CD14-positive monocyte (primary cell): Measurements from ENCODE around the gene HSPB6. TPM values are rescaled to one million over a fixed set of nuclear protein-coding genes. Genes with fewer than 3 reads are reported as not detected.

ENCODE experiments used
- DNase-seq, 3 donors: peaks; one replicate each; pipeline ENCODE4 v3.0.0-alpha.2; 2011 to 2022
- H2AFZ ChIP-seq: 2 replicates; pipeline ENCODE4 v1.6.0; 2012; ENCODE audit warnings: mild to moderate bottlenecking, low read depth, low read length, inconsistent platforms; ENCODE audit not compliant: insufficient read depth, poor library complexity, severe bottlenecking
- H3K27ac ChIP-seq, 2 donors: 1 replicate in 1 of 2; 2 replicates in 1 of 2; pipeline ENCODE4 v1.5.1; 2012 to 2013; ENCODE audit warnings: low read length in 2 of 2, control low read depth in 1 of 2, inconsistent platforms in 1 of 2, low read depth in 1 of 2, mild to moderate bottlenecking in 1 of 2
- H3K27me3 ChIP-seq, 2 donors: one replicate each; pipeline versions ENCODE4 v1.6.0 to v1.6.1; 2011 to 2013; ENCODE audit warnings: low read length in 2 of 2; ENCODE audit not compliant: control insufficient read depth in 2 of 2, insufficient read depth in 2 of 2
- H3K36me3 ChIP-seq, 2 donors: replicated peaks in 1 of 2; 1 replicate in 1 of 2; 2 replicates in 1 of 2; pipeline versions ENCODE4 v1.5.1 to v1.6.1; 2012 to 2013; ENCODE audit warnings: low read length in 2 of 2, control low read depth in 1 of 2, inconsistent platforms in 1 of 2, mild to moderate bottlenecking in 1 of 2; ENCODE audit not compliant: insufficient read depth in 2 of 2, control insufficient read depth in 1 of 2
- H3K4me1 ChIP-seq, 2 donors: 1 replicate in 1 of 2; 2 replicates in 1 of 2; pipeline versions ENCODE4 v1.5.1 to v1.6.1; 2012 to 2013; ENCODE audit warnings: low read length in 2 of 2, control low read depth in 1 of 2, inconsistent platforms in 1 of 2, mild to moderate bottlenecking in 1 of 2, moderate library complexity in 1 of 2; ENCODE audit not compliant: insufficient read depth in 2 of 2, control insufficient read depth in 1 of 2
- H3K4me2 ChIP-seq: replicated peaks from 2 replicates; pipeline ENCODE3; 2012; ENCODE audit warnings: low read length, moderate library complexity, mild to moderate bottlenecking; ENCODE audit not compliant: poor library complexity, severe bottlenecking; ENCODE audit errors: extremely low read depth
- H3K4me3 ChIP-seq, 3 experiments: fragments of 200-600 bp in 1 of 3; sonication (generic) in 1 of 3; replicated peaks in 1 of 3; 1 replicate in 2 of 3; 2 replicates in 1 of 3; pipeline ENCODE4 v1.5.1; 2011 to 2013; ENCODE audit warnings: low read length in 3 of 3, mild to moderate bottlenecking in 3 of 3, control low read depth in 2 of 3, low read depth in 2 of 3, inconsistent platforms in 1 of 3, moderate library complexity in 1 of 3
- H3K79me2 ChIP-seq: 2 replicates; pipeline ENCODE4 v1.6.0; 2012; ENCODE audit warnings: mild to moderate bottlenecking, control low read depth, inconsistent platforms, low read length, moderate library complexity; ENCODE audit not compliant: insufficient read depth
- H3K9ac ChIP-seq: 2 replicates; pipeline ENCODE4 v1.6.0; 2017; ENCODE audit warnings: low read length, mild to moderate bottlenecking; ENCODE audit not compliant: insufficient read depth, poor library complexity, severe bottlenecking
- H3K9me3 ChIP-seq, 2 donors: replicated peaks in 1 of 2; 1 replicate in 1 of 2; 2 replicates in 1 of 2; pipeline versions ENCODE4 v1.5.1 to v1.6.1; 2012 to 2013; ENCODE audit warnings: low read length in 2 of 2, control low read depth in 1 of 2; ENCODE audit not compliant: control insufficient read depth in 1 of 2, insufficient read depth in 1 of 2
- H4K20me1 ChIP-seq: 2 replicates; pipeline ENCODE4 v1.6.0; 2012; ENCODE audit warnings: mild to moderate bottlenecking, low read length, control low read depth, moderate library complexity; ENCODE audit not compliant: insufficient read depth
- H3K27ac Mint-ChIP-seq, 7 donors: one replicate each; pipeline ENCODE4 v1.8.0; 2020; ENCODE audit warnings: mild to moderate bottlenecking in 7 of 7, mixed read lengths in 7 of 7, moderate library complexity in 6 of 7, inconsistent platforms in 2 of 7
- H3K27me3 Mint-ChIP-seq, 3 donors: one replicate each; pipeline ENCODE4 v1.8.0; 2021 to 2022; ENCODE audit warnings: low read depth in 3 of 3, mild to moderate bottlenecking in 3 of 3, mixed read lengths in 3 of 3, moderate library complexity in 3 of 3, inconsistent platforms in 1 of 3
- H3K36me3 Mint-ChIP-seq, 2 donors: one replicate each; pipeline ENCODE4 v1.8.0; 2020; ENCODE audit warnings: mixed read lengths in 2 of 2, inconsistent platforms in 1 of 2, mild to moderate bottlenecking in 1 of 2
- H3K4me1 Mint-ChIP-seq: one replicate; pipeline ENCODE4 v1.8.0; 2020; ENCODE audit warnings: mild to moderate bottlenecking, mixed read lengths
- H3K4me3 Mint-ChIP-seq, 2 donors: one replicate each; pipeline ENCODE4 v1.8.0; 2020; ENCODE audit warnings: mild to moderate bottlenecking in 2 of 2, mixed read lengths in 2 of 2, moderate library complexity in 1 of 2
- H3K9me3 Mint-ChIP-seq, 7 donors: one replicate each; pipeline ENCODE4 v1.8.0; 2020 to 2022; ENCODE audit warnings: mixed read lengths in 7 of 7, mild to moderate bottlenecking in 6 of 7, moderate library complexity in 6 of 7, inconsistent platforms in 2 of 7
- CTCF ChIP-seq: fragments of 200-600 bp; IDR thresholded peaks from one replicate; pipeline ENCODE4 v1.8.0; 2022; ENCODE audit warnings: antibody characterized with exemption, mild to moderate bottlenecking
- WGBS: methylation state at CpG from one replicate; pipeline ENCODE4 v1.1.5; 2013; ENCODE audit warnings: missing lambda C conversion rate; ENCODE audit not compliant: insufficient coverage; 5-methylcytosine and 5-hydroxymethylcytosine counted together
- intact Hi-C, 2 donors: fragments of 100-400 bp; cut with micrococcal nuclease; formaldehyde crosslinking; loops; one replicate each; pipeline versions ENCODE4 v1.15.0 to v1.15.1; 2023
- polyA plus RNA-seq, 3 donors: library from polyadenylated mRNA; depleted of rRNA in 1 of 3; unstranded in 2 of 3; stranded (reverse) in 1 of 3; fragments of 300-500 nt in 2 of 3; fragments of >200 nt in 1 of 3; fragmentation: Illumina TruSeq in 2 of 3; gene quantifications; 1 replicate in 2 of 3; 2 replicates in 1 of 3; pipeline ENCODE4 v1.2.3, GENCODE V29; 2012 to 2021

Gene HSPB6
- polyA plus RNA-seq, 3 donors: not detected

- Mint-ChIP-seq H3K9me3 (peaks cover 0 to 8% (median 3%) of the 10 kb centered on the region in 7 donors), H3K27ac (no peak overlapping the region), H3K4me3 (no peak overlapping the region), H3K36me3 (peaks cover 36 to 39% of the 10 kb centered on the region in 2 donors), H3K4me1 (peaks cover 37% of the 10 kb centered on the region), H3K27me3 (peaks cover 18 to 29% (median 25%) of the 10 kb centered on the region in 3 donors)
- peaks cover 9 to 21% of the 10 kb centered on the region in 2 donors for H3K27me3 ChIP-seq
- peaks cover 24 to 30% of the 10 kb centered on the region in 2 donors for H3K36me3 ChIP-seq
- peaks cover 34 to 48% of the 10 kb centered on the region in 2 donors for H3K4me1 ChIP-seq
- H4K20me1 ChIP-seq: no peaks in the 10 kb centered on the region
- peaks cover 15% of the 10 kb centered on the region for H3K79me2 ChIP-seq
- TF ChIP-seq CTCF: no peak
- no peaks in the 10 kb centered on the region for H3K9me3 ChIP-seq
- H3K9ac ChIP-seq: no peak overlapping the region
- DNase-seq: no peak
- intact Hi-C loops: loop anchor here in 1 of 2 donors (10.0 kb wide), 1 partner anchor 362 kb away; the partner anchor contains the start of genes OVOL3, POLR2I and TBCB
- no peak overlapping the region for H2AFZ ChIP-seq
- no peak overlapping the region for H3K4me3 ChIP-seq
- no peak overlapping the region for H3K4me2 ChIP-seq
- no peak overlapping the region for H3K27ac ChIP-seq
- 96% methylated on average over 11 of the region's 20 CpGs for WGBS
These were observed 4.0 kb downstream of the HSPB6 start for GRCh38 chr19:35752746-35753350.

GRCh38 chr19:35751839-35752745 lies 4.7 kb downstream of the HSPB6 start:
- H3K9me3 ChIP-seq: no peaks in the 10 kb centered on the region
- H3K4me1 ChIP-seq: peaks cover 31 to 47% of the 10 kb centered on the region in 2 donors
- peaks cover 9 to 18% of the 10 kb centered on the region in 2 donors for H3K27me3 ChIP-seq
- H3K36me3 ChIP-seq: peaks cover 24 to 30% of the 10 kb centered on the region in 2 donors
- H3K36me3 Mint-ChIP-seq: peaks cover 40 to 44% of the 10 kb centered on the region in 2 donors
- H3K27me3 Mint-ChIP-seq: peaks cover 17 to 25% (median 22%) of the 10 kb centered on the region in 3 donors
- H3K79me2 ChIP-seq: peaks cover 19% of the 10 kb centered on the region
- peaks cover 32% of the 10 kb centered on the region for H3K4me1 Mint-ChIP-seq
- TF ChIP-seq CTCF: no peak
- H4K20me1 ChIP-seq: no peaks in the 10 kb centered on the region
- no peak overlapping the region for H2AFZ ChIP-seq
- no peak overlapping the region for H3K9ac ChIP-seq
- no peak overlapping the region for H3K4me3 Mint-ChIP-seq
- peaks cover 0 to 8% (median 3%) of the 10 kb centered on the region in 7 donors for H3K9me3 Mint-ChIP-seq
- no peak overlapping the region for H3K27ac Mint-ChIP-seq
- no peak overlapping the region for H3K4me3 ChIP-seq
- 98% methylated on average over 12 of the region's 14 CpGs for WGBS
- H3K4me2 ChIP-seq: no peak overlapping the region
- no peak for DNase-seq
- intact Hi-C loops: loop anchor here in 1 of 2 donors (10.0 kb wide), 1 partner anchor 363 kb away; the partner anchor contains the start of genes OVOL3, POLR2I and TBCB
- no peak overlapping the region for H3K27ac ChIP-seq
